ENCODE measurements around the gene RNF39. TPM values are rescaled to one million over a fixed set of nuclear protein-coding genes. Genes with fewer than 3 reads are reported as not detected.
"Not testable (repeated sequence)": the region's sequence is repeated elsewhere in the genome, so short reads cannot be mapped to it uniquely, and the experiment has no call there.

The RNF39 gene
- total and polyA plus RNA-seq, 2 donors (not counting 3 experiments of a cell fraction or from before 2014, with no cell fraction given): not detected

DNA sequence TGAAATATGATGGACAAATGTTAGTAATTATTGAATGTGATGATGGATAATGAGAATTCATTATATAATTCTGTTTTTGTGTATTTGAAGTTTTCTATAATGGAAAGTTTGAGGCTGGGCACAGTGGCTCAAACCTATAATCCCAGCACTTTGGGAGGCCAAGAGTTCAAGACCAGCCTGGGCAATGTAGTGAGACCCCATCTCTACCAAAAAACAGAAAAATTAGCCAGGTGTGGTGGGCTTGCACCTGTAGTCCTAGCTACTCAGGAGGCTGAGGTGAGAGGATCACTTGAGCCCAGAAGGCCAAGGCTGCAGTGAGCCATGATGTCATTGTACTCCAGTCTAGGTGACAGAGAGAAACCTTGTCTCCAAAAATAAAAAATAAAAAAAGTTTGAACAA, 52.9 kb downstream of the RNF39 start:
- FAIRE-seq; H3K79me2 ChIP-seq (ENCODE audit: control insufficient read depth, insufficient read depth, low read length); CTCF ChIA-PET; H3K9me1 ChIP-seq (replicated peaks; ENCODE audit: control insufficient read depth, extremely low read depth, insufficient read depth, low read length); dilution Hi-C loops (cut with MboI; ENCODE audit: extremely low pct_ligation_motif_present, low sequenced_read_pairs); H3K9me3 ChIP-seq (replicated peaks; ENCODE audit: control insufficient read depth, insufficient read depth, low read length); H3K4me1 ChIP-seq (ENCODE audit: control insufficient read depth, extremely low read depth, insufficient read depth, low read length); H3K36me3 ChIP-seq (ENCODE audit: control insufficient read depth in 2 of 2, extremely low read depth in 1 of 2, insufficient read depth in 2 of 2, low read length in 2 of 2); POLR2A ChIA-PET; H2AFZ ChIP-seq (ENCODE audit: low read depth, low read length); H3K27ac ChIP-seq (ENCODE audit: insufficient read depth, low read depth, low read length); H3K9ac ChIP-seq (replicated peaks; ENCODE audit: extremely low read depth, insufficient read depth, low read length); H3K4me2 ChIP-seq (ENCODE audit: insufficient read depth, low read length); BruUV-seq (replicated peaks); DNase-seq (ENCODE audit: low read depth, low spot score); H4K20me1 ChIP-seq (replicated peaks; ENCODE audit: control insufficient read depth, extremely low read depth, insufficient read depth, low read length); H3K27me3 ChIP-seq (ENCODE audit: control insufficient read depth in 2 of 2, insufficient read depth in 2 of 2, low read length in 2 of 2); H3K4me3 ChIP-seq (replicated peaks in 1 of 3; ENCODE audit: insufficient read depth in 1 of 3, low read depth in 1 of 3, low read length in 3 of 3): not testable (repeated sequence)
- intact Hi-C loops (cut with micrococcal nuclease): loop anchor here (10.0 kb wide), 1 partner anchor 152 kb away; no protein-coding TSS in a partner anchor

DNA sequence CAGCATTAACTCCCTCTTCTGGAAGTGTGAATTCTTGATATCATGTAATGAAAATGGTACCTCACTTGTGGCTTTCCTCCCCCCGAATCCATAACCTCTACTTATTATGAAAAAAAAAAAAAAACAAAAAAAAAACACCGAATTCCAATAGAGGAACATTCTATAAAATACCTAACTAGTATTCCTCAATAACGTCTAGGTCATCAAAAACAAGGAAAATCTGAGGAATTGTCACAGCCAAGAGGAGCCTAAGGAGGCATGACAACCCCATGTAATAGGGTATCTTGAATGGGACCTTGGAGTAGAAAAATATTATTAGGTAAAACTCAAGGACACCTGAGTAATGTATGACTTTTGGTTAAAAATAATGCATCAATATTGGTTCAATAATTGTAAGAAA, 53.4 kb downstream of the RNF39 start:
- no peak for FAIRE-seq

More for the DNA sequence above, 53.4 kb downstream of the RNF39 start:
- H3K4me2 ChIP-seq (ENCODE audit: insufficient read depth, low read length): no peak overlapping the region
- H3K4me3 ChIP-seq (replicated peaks in 1 of 3; ENCODE audit: insufficient read depth in 1 of 3, low read depth in 1 of 3, low read length in 3 of 3): no peak overlapping the region
- no peak overlapping the region for H2AFZ ChIP-seq (ENCODE audit: low read depth, low read length)
- no peak for TF ChIP-seq FOS (IDR thresholded peaks at IDR 0.05; ENCODE audit: borderline replicate concordance, insufficient read depth, low read length)
- no peak for TF ChIP-seq GATA2 (IDR thresholded peaks at IDR 0.05; ENCODE audit: insufficient read depth, insufficient read length, low read depth, low read length)
- TF ChIP-seq MYC (IDR thresholded peaks at IDR 0.05; ENCODE audit: low read depth, low read length): no peak
- TF ChIP-seq JUN (IDR thresholded peaks at IDR 0.05; ENCODE audit: borderline replicate concordance, insufficient read depth, insufficient read length, low read depth): no peak
- no peak for TF ChIP-seq POLR2A (IDR thresholded peaks at IDR 0.05; ENCODE audit: low read depth, low read length)
- TF ChIP-seq MAX (IDR thresholded peaks at IDR 0.05; ENCODE audit: insufficient read depth, insufficient read length): no peak
- TF ChIP-seq, protein P1, sequence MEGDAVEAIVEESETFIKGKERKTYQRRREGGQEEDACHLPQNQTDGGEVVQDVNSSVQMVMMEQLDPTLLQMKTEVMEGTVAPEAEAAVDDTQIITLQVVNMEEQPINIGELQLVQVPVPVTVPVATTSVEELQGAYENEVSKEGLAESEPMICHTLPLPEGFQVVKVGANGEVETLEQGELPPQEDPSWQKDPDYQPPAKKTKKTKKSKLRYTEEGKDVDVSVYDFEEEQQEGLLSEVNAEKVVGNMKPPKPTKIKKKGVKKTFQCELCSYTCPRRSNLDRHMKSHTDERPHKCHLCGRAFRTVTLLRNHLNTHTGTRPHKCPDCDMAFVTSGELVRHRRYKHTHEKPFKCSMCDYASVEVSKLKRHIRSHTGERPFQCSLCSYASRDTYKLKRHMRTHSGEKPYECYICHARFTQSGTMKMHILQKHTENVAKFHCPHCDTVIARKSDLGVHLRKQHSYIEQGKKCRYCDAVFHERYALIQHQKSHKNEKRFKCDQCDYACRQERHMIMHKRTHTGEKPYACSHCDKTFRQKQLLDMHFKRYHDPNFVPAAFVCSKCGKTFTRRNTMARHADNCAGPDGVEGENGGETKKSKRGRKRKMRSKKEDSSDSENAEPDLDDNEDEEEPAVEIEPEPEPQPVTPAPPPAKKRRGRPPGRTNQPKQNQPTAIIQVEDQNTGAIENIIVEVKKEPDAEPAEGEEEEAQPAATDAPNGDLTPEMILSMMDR (IDR thresholded peaks at IDR 0.05; ENCODE audit: extremely low read depth in 1 of 2, insufficient read depth in 1 of 2, low read depth in 1 of 2, low read length in 2 of 2): no peak
- TF ChIP-seq POLR2AphosphoS5 (IDR thresholded peaks at IDR 0.05; ENCODE audit: insufficient read depth, low read depth, low read length): no peak
- no peak for TF ChIP-seq EZH2 (IDR thresholded peaks at IDR 0.05; ENCODE audit: borderline replicate concordance, low read depth, low read length, severe bottlenecking)
- H3K27ac ChIP-seq (ENCODE audit: insufficient read depth, low read depth, low read length): no peak overlapping the region
- no peaks in the 10 kb centered on the region for H3K36me3 ChIP-seq (ENCODE audit: control insufficient read depth in 2 of 2, extremely low read depth in 1 of 2, insufficient read depth in 2 of 2, low read length in 2 of 2)
- DNase-seq (ENCODE audit: low read depth, low spot score): no peak
- no peaks in the 10 kb centered on the region for H3K27me3 ChIP-seq (ENCODE audit: control insufficient read depth in 2 of 2, insufficient read depth in 2 of 2, low read length in 2 of 2)
- POLR2A ChIA-PET: no interaction called here
- intact Hi-C loops (cut with micrococcal nuclease) (loop anchor here (10.0 kb wide), 1 partner anchor 153 kb away; no protein-coding TSS in a partner anchor), dilution Hi-C loops (cut with MboI; ENCODE audit: extremely low pct_ligation_motif_present, low sequenced_read_pairs) (no loop called here)
- BruUV-seq (replicated peaks): no TSS peak
- no peaks in the 10 kb centered on the region for H3K79me2 ChIP-seq (ENCODE audit: control insufficient read depth, insufficient read depth, low read length)
- CTCF ChIA-PET: no interaction called here
- H3K9me1 ChIP-seq (replicated peaks; ENCODE audit: control insufficient read depth, extremely low read depth, insufficient read depth, low read length): no peaks in the 10 kb centered on the region
- no peak overlapping the region for H3K9ac ChIP-seq (replicated peaks; ENCODE audit: extremely low read depth, insufficient read depth, low read length)
- H4K20me1 ChIP-seq (replicated peaks; ENCODE audit: control insufficient read depth, extremely low read depth, insufficient read depth, low read length): no peaks in the 10 kb centered on the region
- H3K4me1 ChIP-seq (ENCODE audit: control insufficient read depth, extremely low read depth, insufficient read depth, low read length): no peaks in the 10 kb centered on the region
- H3K9me3 ChIP-seq (replicated peaks; ENCODE audit: control insufficient read depth, insufficient read depth, low read length): no peaks in the 10 kb centered on the region
